GM12864 (cell line): ENCODE measurements around the gene DMRTA2.

ENCODE experiments used
- DNase-seq: peaks from one replicate; pipeline ENCODE4 v3.0.0-alpha.2; 2011; ENCODE audit warnings: low read depth
- H3K4me3 ChIP-seq: 2 replicates; pipeline ENCODE4 v1.5.1; 2011; ENCODE audit warnings: mild to moderate bottlenecking, low read depth, low read length, control low read depth
- TF ChIP-seq, protein P1 (sequence below): IDR thresholded peaks from 2 replicates; pipeline ENCODE4 v1.5.1; 2011; ENCODE audit warnings: low read depth, mild to moderate bottlenecking, moderate library complexity, low read length, control low read depth, inconsistent platforms; ENCODE audit errors: missing control alignments

DMRTA2 gene

DNA sequence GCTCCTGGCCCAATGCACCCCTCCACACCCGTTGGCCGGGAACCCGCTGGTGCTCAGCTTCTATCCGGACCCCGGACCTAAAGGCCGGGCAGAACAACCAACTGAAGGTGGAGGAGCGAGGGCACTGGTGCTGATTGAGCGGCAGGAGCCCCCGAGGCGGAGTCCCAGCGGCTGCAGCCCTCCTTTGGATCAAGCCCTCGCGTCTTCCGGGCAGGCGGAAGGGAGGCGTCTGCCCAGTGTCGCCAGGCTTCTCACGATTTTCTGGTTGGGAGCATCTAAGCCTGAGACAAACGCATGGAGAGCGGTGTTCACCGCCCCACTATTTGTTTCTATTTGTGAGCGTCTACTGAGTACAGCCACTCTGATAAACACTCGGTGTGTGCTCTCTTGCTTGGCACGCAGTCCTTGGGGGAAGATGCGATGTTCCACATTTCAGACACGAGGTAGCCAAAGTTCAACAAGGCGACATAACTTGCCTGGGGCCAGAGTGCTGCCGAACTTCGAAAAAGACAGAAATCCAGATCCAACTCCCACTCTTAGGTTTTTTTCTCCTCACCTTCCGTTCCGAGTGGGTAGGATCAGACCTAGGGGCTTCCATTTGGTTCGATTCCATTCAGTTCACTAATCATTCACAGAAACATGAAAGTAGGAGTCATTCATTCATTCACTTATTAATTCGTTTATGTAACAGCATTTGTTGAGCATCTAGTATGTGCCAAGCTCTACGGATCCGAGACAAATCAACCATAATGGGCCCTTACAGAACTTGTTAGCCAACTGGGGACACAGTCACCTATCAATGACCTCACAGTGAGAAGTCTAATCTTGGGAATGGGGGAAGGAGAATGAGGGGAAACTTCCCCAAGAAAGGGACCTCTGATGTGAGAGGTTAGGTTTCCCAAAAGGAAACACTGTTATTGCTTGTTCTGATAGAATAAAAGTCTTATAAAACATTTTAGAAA lies 4.9 kb upstream of the DMRTA2 start:
- no peak for DNase-seq
- H3K4me3 ChIP-seq = no peak overlapping the region
- TF ChIP-seq, protein P1, sequence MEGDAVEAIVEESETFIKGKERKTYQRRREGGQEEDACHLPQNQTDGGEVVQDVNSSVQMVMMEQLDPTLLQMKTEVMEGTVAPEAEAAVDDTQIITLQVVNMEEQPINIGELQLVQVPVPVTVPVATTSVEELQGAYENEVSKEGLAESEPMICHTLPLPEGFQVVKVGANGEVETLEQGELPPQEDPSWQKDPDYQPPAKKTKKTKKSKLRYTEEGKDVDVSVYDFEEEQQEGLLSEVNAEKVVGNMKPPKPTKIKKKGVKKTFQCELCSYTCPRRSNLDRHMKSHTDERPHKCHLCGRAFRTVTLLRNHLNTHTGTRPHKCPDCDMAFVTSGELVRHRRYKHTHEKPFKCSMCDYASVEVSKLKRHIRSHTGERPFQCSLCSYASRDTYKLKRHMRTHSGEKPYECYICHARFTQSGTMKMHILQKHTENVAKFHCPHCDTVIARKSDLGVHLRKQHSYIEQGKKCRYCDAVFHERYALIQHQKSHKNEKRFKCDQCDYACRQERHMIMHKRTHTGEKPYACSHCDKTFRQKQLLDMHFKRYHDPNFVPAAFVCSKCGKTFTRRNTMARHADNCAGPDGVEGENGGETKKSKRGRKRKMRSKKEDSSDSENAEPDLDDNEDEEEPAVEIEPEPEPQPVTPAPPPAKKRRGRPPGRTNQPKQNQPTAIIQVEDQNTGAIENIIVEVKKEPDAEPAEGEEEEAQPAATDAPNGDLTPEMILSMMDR = no peak

DNA sequence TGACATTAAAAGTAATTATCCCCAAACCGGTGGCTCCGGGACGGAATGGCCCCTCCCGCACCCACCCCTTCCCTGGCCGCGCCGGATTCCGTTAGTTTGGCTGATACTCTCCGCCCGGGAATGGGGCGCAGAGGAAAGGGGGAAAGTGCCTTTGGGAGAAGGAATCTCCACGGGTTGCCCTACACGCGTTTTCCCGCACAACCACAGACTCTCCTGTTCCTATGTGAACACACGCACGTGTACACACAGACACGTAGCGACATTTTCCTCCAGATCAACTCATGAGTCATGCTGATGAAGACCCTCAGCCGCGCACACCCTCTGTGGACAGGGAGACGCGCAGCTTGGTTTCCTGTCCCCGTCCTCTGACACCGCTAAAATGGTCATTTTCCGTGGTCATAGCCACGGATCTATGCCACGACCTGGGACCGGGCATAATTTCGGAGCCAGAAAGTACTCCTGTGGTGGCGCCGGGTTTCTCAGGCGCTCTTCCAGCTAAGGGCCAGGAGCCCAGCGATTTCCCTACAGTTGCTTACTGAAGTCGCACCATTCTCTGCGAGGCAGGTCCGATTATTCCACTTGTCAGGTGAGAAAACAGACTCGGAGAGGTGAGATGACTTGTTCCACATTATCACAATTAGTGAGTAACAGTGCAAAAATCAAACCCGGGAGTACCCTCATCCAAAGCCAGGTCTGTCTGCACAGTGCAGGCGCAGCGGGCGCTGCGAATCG lies 4.0 kb upstream of the DMRTA2 start:
- H3K4me3 ChIP-seq = no peak overlapping the region
- no peak for DNase-seq
- TF ChIP-seq, protein P1 = no peak

DNA sequence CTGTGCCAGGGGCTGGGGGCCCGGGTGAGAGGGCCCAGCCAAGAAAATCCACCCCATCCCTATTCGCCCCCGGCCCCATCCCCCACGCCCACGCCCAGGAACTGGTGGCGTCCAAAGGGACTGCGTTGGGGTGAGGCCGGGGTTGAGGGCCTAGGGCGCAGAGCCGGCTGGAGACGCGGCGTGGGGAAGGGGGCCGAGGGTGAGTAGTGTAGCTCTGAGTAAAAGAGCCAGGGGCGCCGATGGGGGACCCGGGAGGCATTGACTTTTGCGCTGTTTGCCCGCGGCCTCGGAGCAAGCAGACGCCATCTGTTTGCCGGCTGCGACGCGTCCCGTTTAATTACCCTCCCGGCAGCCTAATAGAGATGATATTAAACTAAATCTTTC lies 3.5 kb upstream of the DMRTA2 start:
- no peak overlapping the region for H3K4me3 ChIP-seq
- TF ChIP-seq, protein P1 = no peak
- DNase-seq = no peak

DNA sequence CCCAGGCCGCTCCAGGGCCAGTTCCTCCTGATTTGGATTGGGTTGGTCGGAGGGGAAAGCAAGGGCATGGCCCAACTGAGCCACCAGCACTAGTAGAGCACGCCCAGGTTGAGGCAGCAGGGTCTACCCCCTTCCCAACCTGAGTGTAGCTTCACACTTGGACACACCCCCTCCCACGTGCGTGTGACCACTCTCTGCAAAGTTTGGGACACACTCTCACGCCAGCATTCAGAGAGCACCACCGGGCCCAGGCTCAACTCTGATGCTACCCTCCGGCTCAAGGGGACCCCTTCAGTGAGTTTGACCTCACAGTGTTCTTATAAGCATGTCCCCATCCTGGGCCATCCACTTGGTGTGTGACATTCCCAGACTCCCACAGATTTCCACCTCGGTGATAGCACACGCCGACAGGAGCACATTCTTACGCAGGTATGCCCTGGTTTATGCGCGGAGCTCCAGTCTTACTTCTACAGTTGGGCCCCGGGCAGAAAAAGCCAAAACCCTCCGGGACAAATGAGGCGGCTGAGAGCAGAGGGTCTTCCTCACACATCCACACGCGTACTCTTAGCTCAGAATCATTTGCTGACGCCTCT lies 3.0 kb upstream of the DMRTA2 start:
- no peak for DNase-seq
- TF ChIP-seq, protein P1 = no peak
- H3K4me3 ChIP-seq = no peak overlapping the region

DNA sequence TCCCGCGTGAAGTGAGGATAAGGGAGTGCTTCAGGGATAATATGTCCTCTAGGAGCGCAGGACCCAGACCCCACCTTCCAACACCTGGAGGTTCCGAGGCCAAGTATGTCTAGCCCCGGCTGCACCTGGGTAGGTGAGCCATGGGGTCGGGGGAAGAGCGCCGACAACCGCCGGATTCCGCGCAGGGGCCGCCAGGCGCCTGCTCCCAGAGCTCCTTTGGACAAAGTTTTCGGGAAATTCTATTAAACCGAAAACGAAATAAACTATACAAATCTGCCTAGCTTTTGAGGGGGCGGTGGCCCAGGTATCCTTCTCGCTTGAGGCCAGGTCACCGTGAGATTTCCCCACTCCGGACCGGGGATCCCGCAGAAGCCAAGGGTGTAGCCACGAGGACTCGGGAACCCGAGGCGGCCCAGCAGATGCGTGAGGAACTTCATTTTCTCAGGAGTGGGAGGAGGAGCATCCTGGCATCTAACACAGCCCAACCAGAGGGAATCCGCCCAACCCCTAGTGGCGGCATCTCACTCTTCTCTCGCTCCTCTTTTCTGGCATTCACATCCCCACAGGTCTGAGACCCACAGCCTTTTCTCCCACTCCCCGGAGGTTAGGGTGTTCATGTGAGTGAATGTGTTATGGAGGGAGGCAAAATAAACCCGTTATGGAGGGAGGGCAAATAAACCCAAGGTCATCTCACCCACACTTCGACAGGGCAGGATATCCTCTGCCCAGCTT lies 2.3 kb upstream of the DMRTA2 start:
- TF ChIP-seq, protein P1 = no peak
- no peak for DNase-seq
- H3K4me3 ChIP-seq = no peak overlapping the region

DNA sequence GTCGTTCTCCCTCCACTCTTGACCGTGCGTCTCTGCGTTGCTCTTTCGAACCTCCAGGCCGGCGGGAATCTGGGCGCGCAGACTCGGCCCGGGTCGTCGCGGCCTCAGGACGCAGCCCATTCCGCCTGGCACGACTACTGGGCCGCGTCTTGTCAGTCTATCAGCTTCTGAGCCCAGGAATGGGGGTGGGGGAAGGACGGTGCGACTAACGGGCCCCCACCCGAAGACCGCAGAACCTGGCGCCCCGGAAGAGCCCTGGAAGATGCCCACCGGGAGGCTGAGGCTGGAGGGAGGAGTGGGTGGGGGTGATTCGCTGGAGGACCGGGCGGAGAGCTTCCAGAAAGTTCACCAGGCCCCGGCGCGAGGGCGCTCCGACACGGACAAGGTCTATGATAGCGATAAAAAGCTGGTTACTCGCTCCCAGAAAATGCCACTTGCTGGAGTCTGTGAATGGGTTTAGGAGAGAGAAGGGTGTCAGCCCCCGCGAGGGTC lies 1.7 kb upstream of the DMRTA2 start:
- H3K4me3 ChIP-seq = peak overlapping the region; percentile 40; the same call in 1 of the 2 replicates
- DNase-seq = no peak
- TF ChIP-seq, protein P1 = no peak
